Embryonic facial prominence (tissue), 1 donor: ENCODE measurements around the gene LIMS2.

Experiments
- DNase-seq: peaks from one replicate; pipeline ENCODE4 v3.0.0-alpha.2; 2016; ENCODE audit errors: extremely low spot score

Gene LIMS2

DNA sequence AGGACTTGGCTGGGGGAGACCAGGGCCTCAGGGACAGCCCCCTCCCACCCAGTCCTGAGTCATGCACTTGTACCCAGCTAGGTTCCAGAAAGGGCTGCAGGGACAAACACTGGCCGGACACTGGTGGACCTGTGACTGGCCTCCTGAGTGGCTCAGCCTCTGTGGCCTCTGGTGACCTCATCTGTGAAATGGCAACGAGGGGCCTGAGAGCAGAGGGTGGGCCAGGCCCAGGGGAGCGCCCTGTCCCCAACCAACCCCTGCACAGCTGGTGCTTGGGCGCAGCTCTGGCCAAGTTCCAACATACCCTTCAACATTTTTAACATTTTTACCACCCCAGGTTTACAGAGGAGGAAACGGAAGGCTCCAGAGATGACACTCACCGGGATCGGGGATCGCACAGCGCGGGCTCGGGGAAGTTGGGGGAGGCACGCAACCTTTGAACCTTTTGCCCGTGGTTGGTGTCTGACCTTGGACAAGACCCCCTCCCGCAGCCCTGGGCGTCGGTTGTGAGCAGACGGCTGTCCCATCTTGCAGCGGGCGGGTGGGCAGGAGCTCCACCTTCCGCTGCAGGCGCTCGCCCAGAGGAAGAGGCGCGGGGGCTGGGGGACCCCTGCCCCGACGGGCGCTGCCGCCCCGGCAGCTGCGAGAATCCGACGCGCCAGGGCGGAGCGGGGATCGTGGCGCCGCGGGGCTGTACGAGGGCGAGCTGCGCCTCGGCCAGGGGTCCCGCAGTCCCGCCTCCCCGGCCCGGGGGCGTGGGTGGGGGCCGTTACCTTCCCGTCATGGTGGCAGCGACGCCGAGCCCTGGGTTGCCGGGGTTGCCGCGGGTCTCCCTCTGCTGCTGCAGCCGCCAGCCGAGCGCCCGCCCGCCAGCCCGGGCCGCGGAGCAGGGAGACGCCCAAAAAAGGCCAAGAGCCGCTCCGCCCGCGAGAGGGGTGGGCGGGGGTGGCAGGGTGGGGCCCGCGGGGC lies 805 bp downstream of the LIMS2 start:
- no peak for DNase-seq

DNA sequence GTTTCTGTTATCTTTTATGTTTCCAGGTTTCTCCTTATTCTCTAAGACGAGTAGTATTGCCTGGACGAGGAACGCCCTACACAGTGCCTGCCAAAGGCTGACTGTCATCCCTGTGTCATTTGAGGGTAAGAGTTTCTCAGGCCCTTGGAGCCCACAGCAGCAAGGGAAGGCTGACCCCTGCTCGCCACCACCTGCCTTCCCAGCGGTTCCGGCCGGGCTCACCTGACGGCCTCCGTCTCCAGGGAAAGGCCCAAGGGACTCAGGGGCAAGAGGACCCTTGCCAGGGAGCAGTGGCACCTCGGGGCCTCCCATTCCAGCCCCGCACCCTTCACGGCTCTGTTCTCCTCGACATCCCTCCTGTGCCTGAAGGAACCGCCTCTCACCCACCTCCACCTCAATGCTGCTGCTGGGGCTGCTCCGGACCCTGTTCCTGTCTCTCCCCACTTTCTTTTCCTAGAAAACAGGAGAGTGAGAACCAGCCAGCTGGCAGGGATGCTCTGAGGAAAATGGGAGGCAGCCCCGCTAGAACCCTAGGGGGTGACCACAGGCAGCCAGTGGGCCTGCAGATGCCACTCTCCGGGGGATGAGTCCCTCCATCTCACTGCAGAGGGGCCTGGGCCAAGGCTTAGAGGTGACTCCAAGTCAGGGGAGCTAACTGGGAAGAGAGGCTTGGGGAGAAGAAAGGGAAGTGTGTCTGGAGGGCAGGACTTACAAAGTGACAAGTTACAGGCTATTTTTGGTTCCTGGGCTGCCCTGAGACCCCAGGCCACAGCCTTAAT lies 1.9 kb downstream of the LIMS2 start:
- DNase-seq = no peak

DNA sequence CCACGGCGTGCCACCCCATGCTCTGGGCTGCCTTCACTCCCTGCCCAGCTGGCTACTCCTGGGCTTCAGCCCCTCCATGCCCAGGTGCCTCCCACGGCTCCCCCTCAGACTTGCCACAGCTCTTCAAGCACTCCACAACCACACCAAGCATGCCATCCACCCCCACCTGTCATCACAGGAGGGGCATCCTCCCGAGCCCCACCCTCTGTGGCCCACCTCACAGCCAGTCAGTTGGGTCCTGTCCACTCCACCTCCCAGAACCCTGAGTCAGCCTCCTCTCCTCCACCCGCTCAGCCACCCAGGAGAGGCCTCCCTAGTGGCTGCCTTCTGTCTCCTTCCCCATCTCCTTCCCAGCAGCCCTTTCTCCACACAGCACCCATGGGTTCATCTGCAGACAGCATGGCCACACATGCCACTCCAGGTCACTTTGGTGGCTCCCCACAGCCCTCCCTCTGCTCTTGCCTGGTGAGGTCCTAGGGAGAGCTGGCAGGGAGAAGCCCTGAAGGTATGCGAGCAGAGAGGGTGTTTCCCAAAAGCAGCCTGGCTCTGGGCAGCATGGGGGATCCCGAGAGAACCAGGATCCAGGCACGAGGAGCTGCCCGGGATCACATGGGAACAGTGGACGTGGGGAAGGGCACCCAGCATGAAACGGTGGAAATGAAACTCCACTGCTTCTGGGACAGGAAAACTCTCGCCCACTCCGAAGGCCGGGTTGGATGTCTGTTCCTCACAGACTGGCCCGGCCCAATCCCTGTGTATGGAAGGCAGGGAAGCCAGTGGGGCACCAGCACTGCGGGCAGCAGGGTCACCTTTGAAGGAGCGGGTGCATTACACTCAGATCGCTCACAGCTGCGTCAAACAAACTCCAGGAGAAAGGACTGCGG lies 2.7 kb downstream of the LIMS2 start:
- no peak for DNase-seq

DNA sequence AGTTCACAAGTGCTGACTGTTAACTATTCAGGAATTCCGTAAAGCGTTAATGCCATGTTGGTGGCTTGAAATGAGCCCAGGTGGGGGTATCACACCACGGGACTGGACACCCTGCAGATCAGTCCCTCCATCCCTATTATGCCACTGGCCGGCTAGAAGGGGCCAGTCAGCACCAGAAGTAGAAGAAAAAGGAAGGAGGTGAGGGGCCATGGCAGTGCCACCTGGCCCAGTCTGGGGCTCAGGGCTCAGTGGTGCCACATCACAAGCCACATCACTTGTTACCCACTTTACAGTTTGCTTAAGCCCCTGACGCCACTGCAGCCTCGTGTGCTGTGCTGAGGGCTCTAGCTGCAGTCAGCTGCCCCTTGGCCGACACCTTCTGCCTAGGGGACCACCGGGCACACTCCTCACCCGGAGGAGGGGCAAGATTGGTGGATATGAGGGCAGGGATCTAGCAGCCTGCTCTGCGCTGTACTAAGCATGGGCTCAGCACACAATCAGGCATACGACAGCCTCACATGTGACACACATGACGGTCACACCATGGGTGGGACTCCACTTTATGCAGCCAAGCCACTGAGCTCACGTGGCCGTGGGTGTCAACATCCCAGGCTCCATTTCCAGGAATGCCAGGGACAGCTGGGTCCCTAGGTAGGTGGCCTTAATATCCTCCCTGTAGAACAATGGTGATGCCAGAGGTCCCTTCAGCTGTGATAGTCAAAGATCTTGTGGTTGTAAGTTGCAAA lies 3.6 kb downstream of the LIMS2 start:
- no peak for DNase-seq

DNA sequence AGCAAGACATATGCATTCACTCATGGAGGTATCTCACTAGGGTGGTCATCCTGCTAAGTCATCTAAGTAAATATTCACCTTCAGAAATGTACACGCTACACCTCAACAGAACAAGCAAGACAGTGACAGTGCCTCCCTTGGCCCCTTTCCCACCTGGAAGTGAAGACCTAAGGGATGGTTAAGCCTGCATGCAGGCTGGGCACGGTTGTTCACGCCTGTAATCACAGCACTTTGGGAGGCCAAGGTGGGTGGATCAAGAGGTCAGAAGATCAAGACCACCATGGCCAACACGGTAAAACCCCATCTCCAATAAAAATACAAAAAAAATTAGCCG lies 4.4 kb downstream of the LIMS2 start:
- DNase-seq = no peak

DNA sequence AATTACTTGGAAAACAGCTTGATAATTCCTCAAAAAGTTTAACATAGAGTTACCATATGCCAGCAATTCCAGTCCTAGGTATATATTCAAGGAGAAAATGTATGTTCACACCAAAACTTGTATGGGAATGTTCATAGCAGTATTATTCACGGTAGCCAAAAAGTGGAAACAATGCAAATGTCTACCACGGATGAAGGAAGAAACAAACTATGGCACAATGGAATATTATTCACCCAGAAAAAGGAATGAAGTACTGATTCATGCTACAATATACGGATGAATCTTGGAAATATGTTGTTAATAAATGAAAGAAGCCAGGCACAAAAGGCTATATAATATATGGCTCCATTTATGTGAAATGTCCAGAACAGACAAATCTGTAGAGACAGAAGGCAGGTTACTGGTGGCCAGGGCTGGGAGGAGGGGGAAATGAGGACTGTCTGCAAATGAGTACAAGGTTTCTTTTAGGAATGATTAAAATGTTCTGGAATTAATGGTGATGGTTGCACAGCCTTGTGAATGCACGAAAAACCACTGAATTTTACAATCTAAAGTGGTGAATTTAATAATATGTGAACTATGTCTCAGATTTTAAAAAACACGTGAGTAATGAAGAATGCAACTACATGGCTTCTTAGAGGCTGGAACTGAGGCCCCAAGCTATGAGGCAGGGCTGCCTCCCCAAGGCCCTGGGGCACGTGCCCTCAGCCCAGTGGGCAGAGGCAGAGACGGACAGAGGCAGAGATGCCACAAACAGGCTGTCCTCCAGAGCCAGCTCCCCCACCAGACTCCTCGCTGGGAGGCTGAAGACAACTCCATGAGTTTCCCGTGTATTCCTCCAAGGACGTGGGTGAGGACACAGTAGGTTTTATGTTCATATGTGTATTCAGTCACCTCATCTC lies 5.0 kb downstream of the LIMS2 start:
- no peak for DNase-seq

DNA sequence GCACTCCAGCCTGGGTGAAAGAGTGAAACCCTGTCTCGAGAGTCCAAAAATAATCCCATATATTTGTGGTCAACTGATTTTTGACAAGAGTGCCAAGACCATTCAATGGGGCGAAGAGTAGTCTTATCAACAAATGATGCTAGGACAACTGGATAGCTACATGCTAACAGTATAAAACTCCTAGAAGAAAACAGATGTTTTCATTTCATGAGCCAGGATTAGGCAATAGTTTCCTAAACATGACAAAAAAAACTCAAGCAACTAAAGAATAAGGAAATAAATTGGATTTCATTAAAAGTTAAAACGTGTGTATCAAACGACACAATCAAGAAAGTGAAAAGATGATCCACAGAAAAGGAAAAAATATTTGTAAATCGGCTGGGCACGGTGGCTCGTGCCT lies 6.3 kb downstream of the LIMS2 start:
- DNase-seq = no peak

DNA sequence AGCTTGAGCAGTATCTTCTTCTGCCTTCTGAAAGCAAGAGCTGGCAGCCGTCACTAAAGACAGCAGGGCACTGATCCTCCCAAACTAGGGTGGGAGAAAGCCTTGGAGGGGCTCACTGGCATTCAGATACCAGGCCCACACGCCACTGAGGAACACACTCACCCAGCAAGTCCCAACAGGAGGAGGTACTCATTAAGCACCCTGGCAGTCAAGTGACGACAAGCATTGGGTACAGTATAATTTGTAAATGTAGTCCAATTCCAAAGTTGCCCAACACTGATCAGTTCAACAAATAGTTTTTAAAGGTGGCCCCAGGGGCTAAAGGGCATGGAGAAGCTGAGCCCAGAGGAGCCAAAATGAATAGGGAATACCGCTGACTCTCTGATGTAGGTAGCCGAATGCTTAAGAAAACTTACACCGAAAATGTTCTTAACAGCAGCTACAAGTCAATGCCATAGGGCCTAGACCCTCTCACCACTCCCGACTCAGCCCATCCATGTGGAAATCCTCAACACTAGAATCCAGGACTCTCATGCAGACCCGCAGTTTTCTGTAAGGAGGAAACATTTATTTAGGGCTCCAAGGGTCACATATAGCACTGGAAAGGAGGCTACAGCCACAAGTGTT lies 9.9 kb downstream of the LIMS2 start:
- DNase-seq = no peak

DNA sequence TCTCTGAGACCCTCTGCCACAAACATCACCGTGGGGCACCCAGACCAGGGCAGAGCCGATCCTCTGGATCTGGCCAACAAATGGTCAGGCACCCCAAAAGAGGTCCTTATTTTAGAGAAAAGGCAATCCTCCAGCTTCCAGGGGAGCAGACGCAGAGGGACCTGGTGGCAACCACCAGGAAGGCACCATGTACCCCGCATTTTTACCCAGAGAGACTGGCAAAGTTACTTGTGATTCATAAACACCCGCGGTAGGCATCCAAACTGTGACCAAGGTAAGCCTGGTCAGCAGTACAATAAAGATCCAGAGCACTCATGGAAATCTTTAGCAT lies 10.5 kb downstream of the LIMS2 start:
- no peak for DNase-seq

DNA sequence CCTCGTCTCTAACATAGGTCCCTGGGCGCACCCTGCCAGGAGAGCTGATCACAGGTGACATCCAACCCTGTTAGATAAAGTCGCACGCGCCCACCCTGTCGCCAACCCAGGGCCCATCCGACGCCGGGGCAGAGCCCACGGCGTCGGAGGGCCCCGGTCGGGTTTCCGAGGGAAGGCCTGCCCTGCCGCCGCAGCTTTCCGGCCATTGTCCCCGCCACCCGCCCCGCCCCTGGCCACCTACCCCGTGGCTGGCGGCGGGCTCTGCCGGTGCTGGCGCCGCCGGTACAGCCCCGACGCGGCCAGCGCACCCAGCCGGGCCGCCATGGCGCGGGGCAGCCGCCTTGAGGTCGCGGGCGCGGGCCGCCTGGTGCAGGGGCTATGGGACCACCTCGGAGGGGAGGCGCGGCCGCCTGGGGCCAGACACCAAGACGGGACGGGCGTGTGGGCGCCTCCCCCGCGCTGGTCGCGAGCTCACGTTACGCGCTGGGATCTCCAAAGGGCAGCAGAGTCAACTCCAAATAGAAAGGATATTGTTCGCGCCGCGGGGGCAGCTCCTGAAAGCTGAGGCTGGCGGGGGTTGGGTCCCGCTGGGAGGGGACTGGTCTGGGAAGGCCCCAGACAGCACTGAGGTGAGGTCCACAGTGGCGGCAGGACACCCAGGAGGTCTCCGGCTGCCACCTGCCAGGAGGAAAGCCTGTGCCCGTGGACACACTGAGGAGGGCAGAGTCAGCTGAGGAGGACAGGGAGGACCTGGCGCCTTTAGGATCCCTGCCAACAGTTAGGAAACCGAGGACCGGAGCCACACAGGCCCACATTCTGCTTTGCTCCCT lies 11.1 kb downstream of the LIMS2 start:
- no peak for DNase-seq

DNA sequence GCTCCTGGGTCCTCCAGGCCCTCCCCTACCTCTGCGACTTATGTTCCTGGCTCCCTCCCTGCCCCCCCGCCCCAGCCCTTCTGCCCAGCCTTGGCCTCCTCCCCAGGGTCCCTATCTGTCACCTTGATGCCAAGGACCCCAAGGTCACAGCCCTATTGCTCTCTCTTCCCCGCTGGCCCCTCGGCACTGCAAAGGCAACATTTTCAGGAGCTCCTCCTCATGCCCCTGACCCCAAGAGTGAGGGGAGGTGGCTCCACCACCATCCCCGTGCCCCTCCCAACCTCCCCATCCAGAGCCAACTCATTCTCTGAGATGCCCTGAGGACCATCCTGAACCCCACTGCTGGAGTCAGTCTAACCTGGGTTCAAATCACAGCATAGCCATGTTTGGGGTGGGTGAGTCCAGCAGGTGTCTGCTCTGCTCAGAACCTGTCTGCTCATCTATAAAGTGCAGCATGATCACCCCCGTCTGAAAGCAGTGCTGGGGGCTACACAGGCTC lies 11.7 kb downstream of the LIMS2 start:
- DNase-seq = no peak

DNA sequence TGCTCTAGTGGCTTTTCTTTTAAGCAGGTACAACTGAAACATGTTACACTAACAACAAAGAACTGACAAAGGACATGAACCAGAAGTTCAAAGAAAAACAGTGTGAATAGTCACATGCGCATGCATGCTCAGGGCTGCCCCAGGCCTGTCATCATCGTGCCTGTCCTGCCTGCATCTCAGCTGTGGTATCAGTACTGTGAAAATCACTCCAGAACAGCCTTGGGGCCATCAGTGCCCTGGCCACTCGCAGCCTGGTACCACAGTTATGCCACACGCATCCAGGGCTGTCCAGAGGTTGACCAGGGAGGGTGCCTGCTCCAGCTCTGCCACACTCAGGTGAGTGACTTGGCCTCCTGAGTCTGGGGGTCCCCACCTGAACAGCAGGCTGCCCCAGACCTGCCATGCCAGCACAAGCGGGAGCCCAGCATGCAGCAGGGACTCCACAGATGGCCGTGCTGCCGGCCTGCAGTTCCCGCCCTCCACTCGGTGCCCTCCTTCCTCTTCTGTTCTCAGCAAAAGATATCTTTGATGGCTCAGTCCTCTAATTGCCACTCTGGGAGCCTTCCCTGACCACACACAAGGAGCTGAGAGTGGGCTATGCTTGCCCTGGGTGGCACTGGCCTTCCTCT lies 12.3 kb downstream of the LIMS2 start:
- no peak for DNase-seq

DNA sequence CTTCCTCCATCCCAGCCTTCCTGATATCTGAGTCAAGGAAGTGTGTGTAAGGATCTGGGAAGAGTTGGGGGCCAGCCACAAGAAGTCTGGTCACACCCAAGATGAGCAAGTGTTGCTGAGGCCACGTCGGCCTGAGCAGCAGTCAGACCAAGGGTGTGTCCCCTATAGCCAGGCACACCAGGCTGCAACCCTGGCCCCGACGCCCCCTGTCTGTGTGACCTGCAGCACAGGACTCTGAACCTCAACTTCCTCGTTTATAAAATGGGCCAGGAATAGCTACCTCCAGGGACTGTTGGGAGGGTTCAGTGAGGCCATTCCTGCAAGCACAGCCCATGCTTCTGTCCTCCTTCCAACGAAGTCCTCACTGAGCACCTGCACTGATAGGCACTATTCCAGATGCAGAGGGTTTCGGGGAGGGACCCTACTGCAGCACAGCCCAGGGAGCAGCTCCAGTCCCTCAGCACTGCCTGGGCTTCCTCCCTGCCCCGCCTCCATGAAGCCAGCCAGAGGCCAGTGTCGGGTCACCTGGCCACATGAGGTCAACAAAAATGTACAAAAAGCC lies 13.3 kb downstream of the LIMS2 start:
- no peak for DNase-seq

DNA sequence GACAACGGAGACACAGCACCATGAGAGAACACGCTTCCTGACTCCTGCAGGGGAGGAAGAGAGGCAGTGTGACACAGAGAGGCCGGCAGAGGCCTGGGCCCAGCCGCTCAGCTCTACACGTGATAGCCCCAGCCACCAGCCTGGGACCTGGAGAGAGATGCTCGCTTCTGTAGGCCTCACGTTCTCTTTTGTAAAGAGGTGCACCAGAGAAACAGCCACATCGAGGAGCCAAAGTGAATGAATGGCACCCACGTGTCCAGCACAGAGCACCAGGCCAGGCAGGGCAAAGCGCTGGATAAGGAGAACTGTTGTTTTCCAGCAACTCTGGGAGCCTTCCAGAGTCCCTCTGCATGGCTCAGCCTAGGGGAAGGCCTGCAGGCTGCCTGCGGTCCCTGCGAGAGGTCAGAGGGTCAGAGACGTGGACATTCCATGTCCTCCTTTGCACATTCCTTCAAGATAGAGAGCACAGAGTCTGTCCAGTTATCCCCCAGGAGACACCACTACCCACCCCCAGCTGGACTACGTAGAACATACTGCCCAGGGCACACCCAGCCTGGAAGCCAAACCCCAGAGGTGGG lies 14.2 kb downstream of the LIMS2 start:
- DNase-seq = no peak

DNA sequence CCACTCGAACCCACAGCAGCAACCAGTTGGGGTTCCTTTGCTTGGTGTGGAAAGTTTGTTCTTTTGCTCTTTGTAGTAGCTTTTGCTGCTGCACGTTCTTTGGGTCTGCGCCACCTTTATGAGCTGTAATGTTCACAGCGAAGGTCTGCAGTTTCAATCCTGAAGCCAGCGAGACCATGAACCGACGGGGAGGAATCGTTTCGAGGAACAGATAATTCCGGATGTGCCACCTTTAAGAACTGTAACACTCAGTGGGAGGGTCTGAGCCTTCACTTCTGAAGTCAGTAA lies 15.1 kb downstream of the LIMS2 start:
- DNase-seq = no peak

DNA sequence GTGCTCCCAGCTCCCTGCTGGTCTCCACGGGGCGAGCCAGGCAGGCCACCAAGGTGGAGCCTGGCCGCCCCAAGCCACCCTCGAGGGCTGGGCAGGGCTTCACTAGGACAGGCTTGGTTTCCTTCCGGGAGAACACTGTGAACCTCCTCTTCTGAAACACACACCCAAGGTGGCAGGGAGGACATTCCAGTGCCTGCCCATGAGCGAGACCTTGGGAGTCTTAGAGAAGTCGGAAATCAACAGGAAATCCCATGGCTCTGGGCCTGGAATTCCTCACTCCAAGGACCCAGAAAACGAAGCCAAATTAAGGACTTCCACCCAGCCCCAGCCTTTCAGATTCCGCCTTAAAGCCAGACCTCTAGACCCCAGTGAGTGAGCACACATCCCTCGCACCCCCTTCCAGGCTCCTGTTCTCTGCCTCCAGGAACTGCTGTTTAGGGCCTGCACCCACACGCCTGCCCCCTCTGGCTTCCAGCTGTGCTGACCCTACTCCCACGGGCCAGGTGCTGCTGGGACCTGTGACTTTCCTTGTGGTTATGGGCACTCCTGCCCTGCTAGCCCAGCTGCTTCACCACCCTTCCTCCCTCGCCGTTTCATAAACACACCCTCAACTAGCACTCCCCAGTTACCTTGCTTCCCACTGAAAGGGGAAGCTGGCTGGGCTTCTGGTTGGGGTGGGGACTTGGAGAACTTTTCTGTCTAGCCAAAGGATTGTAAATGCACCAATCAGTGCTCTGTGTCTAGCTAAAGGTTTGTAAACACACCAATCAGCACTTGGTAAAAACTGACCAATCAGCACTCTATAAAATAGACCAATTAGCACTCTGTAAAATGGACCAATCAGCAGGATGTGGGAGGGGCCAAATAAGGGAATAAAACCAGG lies 15.7 kb downstream of the LIMS2 start:
- no peak for DNase-seq
